ENCODE measurements around the gene LRRC46.

The LRRC46 gene

GRCh38 chr17:47853616-47854015, 22.1 kb downstream of the LRRC46 start:
- DNase-seq: no peak

- DNase-seq: no peak
Observed at GRCh38 chr17:47855737-47856136, 24.3 kb downstream of the LRRC46 start.

GRCh38 chr17:47856830-47857229, 25.4 kb downstream of the LRRC46 start:
- no peak for DNase-seq

- no peak for DNase-seq
Observed at GRCh38 chr17:47857551-47858455, 26.3 kb downstream of the LRRC46 start.

GRCh38 chr17:47860386-47860785, 28.9 kb downstream of the LRRC46 start:
- no peak for DNase-seq

- no peak for DNase-seq
Observed at GRCh38 chr17:47862621-47863440, 31.4 kb downstream of the LRRC46 start.

GRCh38 chr17:47864791-47865216, 33.3 kb downstream of the LRRC46 start:
- DNase-seq: no peak

- DNase-seq: no peak
Observed at GRCh38 chr17:47866941-47867340, 35.5 kb downstream of the LRRC46 start.

- no peak for DNase-seq
Observed at GRCh38 chr17:47867813-47868533, 36.5 kb downstream of the LRRC46 start.

- no peak for DNase-seq
Observed at GRCh38 chr17:47869114-47869513, 37.6 kb downstream of the LRRC46 start.

GRCh38 chr17:47870056-47870455, 38.6 kb downstream of the LRRC46 start:
- no peak for DNase-seq

GRCh38 chr17:47871048-47871447, 39.6 kb downstream of the LRRC46 start:
- no peak for DNase-seq

GRCh38 chr17:47872019-47872650, 40.7 kb downstream of the LRRC46 start:
- no peak for DNase-seq

GRCh38 chr17:47872651-47873161, 41.2 kb downstream of the LRRC46 start:
- DNase-seq: no peak

GRCh38 chr17:47873200-47874090, 42.0 kb downstream of the LRRC46 start:
- no peak for DNase-seq

- no peak for DNase-seq
Observed at GRCh38 chr17:47875011-47875985, 43.8 kb downstream of the LRRC46 start.

GRCh38 chr17:47877368-47878034, 46.0 kb downstream of the LRRC46 start:
- DNase-seq: no peak

- DNase-seq: no peak
Observed at GRCh38 chr17:47878203-47879027, 46.9 kb downstream of the LRRC46 start.

Measured in CD4-positive, alpha-beta T cell treated with Interferon gamma for 1 hour (primary cell).